Measurements from ENCODE around the gene ARID1B.

The ARID1B gene

GRCh38 chr6:156880913-156881312 is 103.7 kb downstream of the ARID1B start:
- no peak for DNase-seq

- DNase-seq = no peak
These were observed 104.8 kb downstream of the ARID1B start for GRCh38 chr6:156881687-156882629.

- DNase-seq = no peak
These were observed 106.5 kb downstream of the ARID1B start for GRCh38 chr6:156883497-156884252.

GRCh38 chr6:156884306-156884705 is 107.1 kb downstream of the ARID1B start:
- no peak for DNase-seq

GRCh38 chr6:156885562-156885961 is 108.4 kb downstream of the ARID1B start:
- DNase-seq = no peak

GRCh38 chr6:156886409-156886808 is 109.2 kb downstream of the ARID1B start:
- DNase-seq = no peak

- no peak for DNase-seq
These were observed 110.6 kb downstream of the ARID1B start for GRCh38 chr6:156887623-156888269.

GRCh38 chr6:156889469-156889868 is 112.3 kb downstream of the ARID1B start:
- no peak for DNase-seq

- DNase-seq = no peak
These were observed 112.8 kb downstream of the ARID1B start for GRCh38 chr6:156889986-156890385.

GRCh38 chr6:156890627-156891314 is 113.6 kb downstream of the ARID1B start:
- DNase-seq = no peak

GRCh38 chr6:156897907-156898531 is 120.8 kb downstream of the ARID1B start:
- no peak for DNase-seq

GRCh38 chr6:156899071-156899470 is 121.9 kb downstream of the ARID1B start:
- DNase-seq = no peak

- no peak for DNase-seq
These were observed 122.5 kb downstream of the ARID1B start for GRCh38 chr6:156899532-156900135.

- DNase-seq = no peak
These were observed 123.1 kb downstream of the ARID1B start for GRCh38 chr6:156900292-156900691.

- no peak for DNase-seq
These were observed 124.3 kb downstream of the ARID1B start for GRCh38 chr6:156901309-156902019.

GRCh38 chr6:156902782-156903181 is 125.6 kb downstream of the ARID1B start:
- no peak for DNase-seq

- DNase-seq = no peak
These were observed 127.2 kb downstream of the ARID1B start for GRCh38 chr6:156904176-156904967.

GRCh38 chr6:156905801-156906200 is 128.6 kb downstream of the ARID1B start:
- DNase-seq = no peak

GRCh38 chr6:156906451-156906850 is 129.3 kb downstream of the ARID1B start:
- no peak for DNase-seq
